Measurements from ENCODE around the gene HIVEP1.

Gene HIVEP1

GRCh38 chr6:12029979-12030737, 18.0 kb downstream of the HIVEP1 start:
- TF ChIP-seq, protein P1, sequence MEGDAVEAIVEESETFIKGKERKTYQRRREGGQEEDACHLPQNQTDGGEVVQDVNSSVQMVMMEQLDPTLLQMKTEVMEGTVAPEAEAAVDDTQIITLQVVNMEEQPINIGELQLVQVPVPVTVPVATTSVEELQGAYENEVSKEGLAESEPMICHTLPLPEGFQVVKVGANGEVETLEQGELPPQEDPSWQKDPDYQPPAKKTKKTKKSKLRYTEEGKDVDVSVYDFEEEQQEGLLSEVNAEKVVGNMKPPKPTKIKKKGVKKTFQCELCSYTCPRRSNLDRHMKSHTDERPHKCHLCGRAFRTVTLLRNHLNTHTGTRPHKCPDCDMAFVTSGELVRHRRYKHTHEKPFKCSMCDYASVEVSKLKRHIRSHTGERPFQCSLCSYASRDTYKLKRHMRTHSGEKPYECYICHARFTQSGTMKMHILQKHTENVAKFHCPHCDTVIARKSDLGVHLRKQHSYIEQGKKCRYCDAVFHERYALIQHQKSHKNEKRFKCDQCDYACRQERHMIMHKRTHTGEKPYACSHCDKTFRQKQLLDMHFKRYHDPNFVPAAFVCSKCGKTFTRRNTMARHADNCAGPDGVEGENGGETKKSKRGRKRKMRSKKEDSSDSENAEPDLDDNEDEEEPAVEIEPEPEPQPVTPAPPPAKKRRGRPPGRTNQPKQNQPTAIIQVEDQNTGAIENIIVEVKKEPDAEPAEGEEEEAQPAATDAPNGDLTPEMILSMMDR (conservative IDR thresholded peaks at IDR 0.05; ENCODE audit: control insufficient read depth, insufficient read depth, low read depth, low read length) = no peak
- DNase-seq (ENCODE audit: low read depth) = no peak
- no peak overlapping the region for H3K4me3 ChIP-seq (ENCODE audit: control insufficient read depth, low read depth, low read length)

DNA sequence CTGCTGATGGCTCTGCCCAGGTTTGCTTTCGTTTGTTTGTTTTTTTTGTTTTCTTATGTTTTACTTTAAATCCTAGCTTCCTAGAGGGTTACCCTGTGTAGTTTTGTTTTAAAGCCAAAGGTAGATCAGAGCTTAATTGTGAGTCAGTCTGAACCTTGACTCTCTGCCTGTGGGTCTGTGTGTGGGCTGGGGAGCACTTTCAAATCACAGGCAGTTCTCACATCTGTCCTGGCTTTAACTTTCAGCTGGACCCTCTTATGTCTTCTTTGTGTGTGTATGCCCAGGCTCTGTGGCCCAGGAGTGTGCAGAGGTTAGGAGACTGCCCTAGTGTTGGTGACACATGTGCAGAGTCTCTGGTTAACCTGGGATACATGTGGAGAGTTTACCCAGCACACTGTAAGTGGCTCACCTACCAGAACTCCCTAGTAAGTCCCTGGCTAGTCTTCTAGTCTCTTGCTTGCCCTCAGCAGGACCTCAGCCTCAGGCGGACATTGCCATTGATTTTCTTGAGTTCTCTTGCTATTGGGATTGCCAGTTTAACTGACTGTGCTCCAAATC, 19.0 kb downstream of the HIVEP1 start:
- no peak overlapping the region for H3K4me3 ChIP-seq (ENCODE audit: control insufficient read depth, low read depth, low read length)
- DNase-seq (ENCODE audit: low read depth) = peak; percentile 25
- TF ChIP-seq, protein P1 (conservative IDR thresholded peaks at IDR 0.05; ENCODE audit: control insufficient read depth, insufficient read depth, low read depth, low read length) = no peak

GRCh38 chr6:12032783-12033573, 20.9 kb downstream of the HIVEP1 start:
- no peak for DNase-seq (ENCODE audit: low read depth)
- H3K4me3 ChIP-seq (ENCODE audit: control insufficient read depth, low read depth, low read length) = no peak overlapping the region
- TF ChIP-seq, protein P1 (conservative IDR thresholded peaks at IDR 0.05; ENCODE audit: control insufficient read depth, insufficient read depth, low read depth, low read length) = no peak

- H3K4me3 ChIP-seq (ENCODE audit: control insufficient read depth, low read depth, low read length) = no peak overlapping the region
- peak; percentile 55 for DNase-seq (ENCODE audit: low read depth)
- TF ChIP-seq, protein P1 (conservative IDR thresholded peaks at IDR 0.05; ENCODE audit: control insufficient read depth, insufficient read depth, low read depth, low read length) = no peak
These were observed 21.7 kb downstream of the HIVEP1 start for GRCh38 chr6:12033770-12034169.

DNA sequence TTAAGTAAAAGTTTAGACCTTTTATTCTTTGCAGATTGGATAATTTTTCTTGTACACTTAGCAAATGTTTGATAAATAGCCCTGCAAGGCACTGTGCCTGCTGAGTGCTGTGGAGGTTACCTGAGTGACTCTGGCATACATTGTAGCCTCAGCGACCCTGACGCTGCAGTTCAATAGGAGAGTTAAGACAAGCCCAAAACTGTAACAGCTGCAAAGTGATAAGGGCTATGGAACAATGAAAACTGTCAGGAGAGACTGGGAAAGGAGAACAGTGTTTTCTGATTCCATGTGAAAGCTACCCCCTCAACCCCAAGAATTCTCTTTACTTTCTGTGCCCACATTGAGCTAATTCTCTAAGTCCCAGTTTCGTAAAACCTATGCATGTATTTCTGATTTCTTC, 22.2 kb downstream of the HIVEP1 start:
- TF ChIP-seq, protein P1 (conservative IDR thresholded peaks at IDR 0.05; ENCODE audit: control insufficient read depth, insufficient read depth, low read depth, low read length) = no peak
- no peak overlapping the region for H3K4me3 ChIP-seq (ENCODE audit: control insufficient read depth, low read depth, low read length)
- no peak for DNase-seq (ENCODE audit: low read depth)

- no peak overlapping the region for H3K4me3 ChIP-seq (ENCODE audit: control insufficient read depth, low read depth, low read length)
- TF ChIP-seq, protein P1 (conservative IDR thresholded peaks at IDR 0.05; ENCODE audit: control insufficient read depth, insufficient read depth, low read depth, low read length) = no peak
- no peak for DNase-seq (ENCODE audit: low read depth)
These were observed 22.7 kb downstream of the HIVEP1 start for GRCh38 chr6:12034837-12035236.

Measured in fibroblast of mammary gland (primary cell).